HepG2 (cell line): ENCODE results near the gene SLC25A47. TPM values are rescaled to one million over a fixed set of nuclear protein-coding genes. Genes with fewer than 3 reads are reported as not detected.
A peak's percentile ranks its signal among the peaks of the same experiment; 100 is the strongest.

Experiments used
- EHMT2 ChIP-seq: fragments of 200-600 bp; sonication (generic); IDR thresholded peaks from 2 replicates; pipeline ENCODE4 v1.7.0; 2017; ENCODE audit warnings: antibody characterized with exemption, low read depth, low read length, borderline replicate concordance
- HMGA1 ChIP-seq: sonication (generic); formaldehyde crosslinking; conservative IDR thresholded peaks from 2 replicates; pipeline ENCODE4 v1.4.0; 2020; ENCODE audit warnings: missing genetic modification reagents
- IRF1 ChIP-seq: sonication (generic); formaldehyde crosslinking; IDR thresholded peaks from 2 replicates; pipeline ENCODE4 v1.4.0; 2020; ENCODE audit warnings: low read depth, mild to moderate bottlenecking, missing genetic modification reagents
- NFAT5 ChIP-seq: sonication (generic); formaldehyde crosslinking; IDR thresholded peaks from 2 replicates; pipeline ENCODE4 v1.4.0; 2020; ENCODE audit warnings: missing genetic modification reagents
- RFX5 ChIP-seq: IDR thresholded peaks from 2 replicates; pipeline ENCODE4 v1.6.1; 2011; ENCODE audit warnings: low read depth, low read length, improper control_type of control experiment
- SMAD1 ChIP-seq: sonication (generic); formaldehyde crosslinking; IDR thresholded peaks from 2 replicates; pipeline ENCODE4 v1.4.0; 2020; ENCODE audit warnings: missing genetic modification reagents, low read depth, mild to moderate bottlenecking, borderline replicate concordance
- ZBTB20 ChIP-seq: sonication (generic); formaldehyde crosslinking; IDR thresholded peaks from 2 replicates; pipeline ENCODE4 v1.8.1; 2023; ENCODE audit warnings: missing genetic modification reagents, low read depth, mild to moderate bottlenecking, borderline replicate concordance
- ZFP1 ChIP-seq: IDR thresholded peaks from 2 replicates; pipeline ENCODE4 v1.6.1; 2016
- ZFP41 ChIP-seq: sonication (generic); formaldehyde crosslinking; IDR thresholded peaks from 2 replicates; pipeline ENCODE4 v1.4.0; 2020; ENCODE audit warnings: mild to moderate bottlenecking, missing genetic modification reagents, borderline replicate concordance
- ZHX1 ChIP-seq: sonication (generic); formaldehyde crosslinking; IDR thresholded peaks from 2 replicates; pipeline ENCODE4 v1.8.1; 2022; ENCODE audit warnings: low read depth, mild to moderate bottlenecking, missing genetic modification reagents
- ZNF205 ChIP-seq: IDR thresholded peaks from 2 replicates; pipeline ENCODE4 v1.6.1; 2018; ENCODE audit warnings: missing biosample characterization, missing genetic modification reagents
- ZNF337 ChIP-seq: sonication (generic); formaldehyde crosslinking; IDR thresholded peaks from 2 replicates; pipeline ENCODE4 v1.5.1; 2020; ENCODE audit warnings: missing genetic modification reagents, low read depth, mild to moderate bottlenecking, borderline replicate concordance
- ZNF550 ChIP-seq: sonication (generic); formaldehyde crosslinking; IDR thresholded peaks from 2 replicates; pipeline ENCODE4 v1.4.0; 2020; ENCODE audit warnings: mild to moderate bottlenecking, missing genetic modification reagents, borderline replicate concordance
- ZNF556 ChIP-seq: sonication (generic); formaldehyde crosslinking; IDR thresholded peaks from 2 replicates; pipeline ENCODE4 v1.4.0; 2020; ENCODE audit warnings: mild to moderate bottlenecking, missing genetic modification reagents, borderline replicate concordance
- ZNF687 ChIP-seq: sonication (generic); formaldehyde crosslinking; IDR thresholded peaks from 2 replicates; pipeline ENCODE4 v1.5.1; 2020; ENCODE audit warnings: mild to moderate bottlenecking, missing genetic modification reagents, moderate library complexity
- polyA plus RNA-seq, 8 experiments: library from polyadenylated mRNA; depleted of rRNA in 3 of 8; stranded (reverse) in 7 of 8; unstranded in 1 of 8; fragments of >200 nt; fragmentation: Illumina TruSeq in 4 of 8; extraction: Trizol in 4 of 8; gene quantifications; 2 replicates each; pipeline versions ENCODE4 v1.2.1 to v1.2.3, GENCODE V29; 2011 to 2016; ENCODE audit warnings: low read depth in 4 of 8, missing spikeins in 1 of 8, mixed read lengths in 1 of 8; ENCODE audit not compliant: insufficient read depth in 1 of 8
- total RNA-seq, 5 experiments: library from RNA; depleted of rRNA; stranded (reverse); fragments of >200 nt; fragmentation: Illumina TruSeq; extraction: Trizol; gene quantifications; 2 replicates each; pipeline ENCODE4 v1.2.3, GENCODE V29; 2016; ENCODE audit warnings: low read depth in 1 of 5

Gene SLC25A47
- total and polyA plus RNA-seq, 2 of the 13 experiments (the other 11 are each of a cell fraction or from before 2014, with no cell fraction given), result 1.0 to 1.7 TPM

- TF ChIP-seq EHMT2, result no peak
- TF ChIP-seq IRF1 (CRISPR knock-in tag), result no peak
- no peak for TF ChIP-seq ZNF550 (CRISPR knock-in tag)
- TF ChIP-seq SMAD1 (CRISPR knock-in tag), result no peak
- no peak for TF ChIP-seq RFX5
- TF ChIP-seq ZBTB20, result no peak
- TF ChIP-seq NFAT5, result no peak; the same call in 1 of the 2 replicates
- no peak for TF ChIP-seq ZNF556 (CRISPR knock-in tag)
- no peak for TF ChIP-seq HMGA1 (CRISPR knock-in tag)
- TF ChIP-seq ZHX1 (CRISPR knock-in tag), result no peak
- no peak for TF ChIP-seq ZFP41 (CRISPR knock-in tag)
- TF ChIP-seq ZNF687, result peak; percentile 66
- TF ChIP-seq ZFP1 (CRISPR knock-in tag), result no peak
- TF ChIP-seq ZNF205 (CRISPR knock-in tag), result no peak
- TF ChIP-seq ZNF337, result no peak
Observed at GRCh38 chr14:100306998-100307765, 16.0 kb upstream of the SLC25A47 start (continued).
